Measurements from ENCODE around the gene ABCC3. TPM values are rescaled to one million over a fixed set of nuclear protein-coding genes. Genes with fewer than 3 reads are reported as not detected.

Gene ABCC3
- total RNA-seq, 1 experiment from 2014 or later = 0.56 TPM

DNA sequence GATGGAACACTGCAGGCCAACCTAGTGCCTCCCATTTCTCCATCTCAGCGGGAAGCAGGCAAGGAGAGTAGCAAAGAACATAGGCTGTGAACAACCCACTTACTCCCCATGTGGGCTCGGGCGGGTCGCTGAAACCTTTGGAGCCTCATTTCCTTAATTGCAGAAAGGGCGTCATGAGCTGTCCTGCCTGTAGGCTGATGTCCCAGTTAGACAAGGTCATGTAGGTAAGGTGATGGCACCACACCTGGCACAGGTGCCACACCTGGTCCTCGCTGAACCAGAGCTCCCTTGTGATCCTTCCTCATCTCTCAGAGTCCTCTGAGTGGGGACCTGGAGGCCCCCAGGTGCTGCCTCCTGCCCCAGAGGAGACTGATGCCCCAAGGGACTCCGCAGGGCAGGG is 22.9 kb downstream of the ABCC3 start:
- BruUV-seq (replicated peaks) = no TSS peak
- ChIA-PET POLR2A (ENCODE audit: low non-redundant PET) (no interaction called here), CTCF (no interaction called here)
- no peaks in the 10 kb centered on the region for H3K9me3 ChIP-seq (ENCODE audit: low read depth, low read length, poor library complexity, severe bottlenecking)
- H3K4me1 ChIP-seq (ENCODE audit: insufficient read depth, low read length, poor library complexity, severe bottlenecking) = peaks cover 9% of the 10 kb centered on the region
- no peak for DNase-seq (ENCODE audit: low spot score)
- H3K4me3 ChIP-seq (ENCODE audit: low read depth, low read length, poor library complexity, severe bottlenecking) = no peak overlapping the region
- no peaks in the 10 kb centered on the region for H3K36me3 ChIP-seq (ENCODE audit: insufficient read depth, low read length, poor library complexity, severe bottlenecking)
- no peak for TF ChIP-seq EZH2 (IDR thresholded peaks at IDR 0.05; ENCODE audit: borderline replicate concordance, low read depth, low read length, poor library complexity, severe bottlenecking)
- TF ChIP-seq, protein P1, sequence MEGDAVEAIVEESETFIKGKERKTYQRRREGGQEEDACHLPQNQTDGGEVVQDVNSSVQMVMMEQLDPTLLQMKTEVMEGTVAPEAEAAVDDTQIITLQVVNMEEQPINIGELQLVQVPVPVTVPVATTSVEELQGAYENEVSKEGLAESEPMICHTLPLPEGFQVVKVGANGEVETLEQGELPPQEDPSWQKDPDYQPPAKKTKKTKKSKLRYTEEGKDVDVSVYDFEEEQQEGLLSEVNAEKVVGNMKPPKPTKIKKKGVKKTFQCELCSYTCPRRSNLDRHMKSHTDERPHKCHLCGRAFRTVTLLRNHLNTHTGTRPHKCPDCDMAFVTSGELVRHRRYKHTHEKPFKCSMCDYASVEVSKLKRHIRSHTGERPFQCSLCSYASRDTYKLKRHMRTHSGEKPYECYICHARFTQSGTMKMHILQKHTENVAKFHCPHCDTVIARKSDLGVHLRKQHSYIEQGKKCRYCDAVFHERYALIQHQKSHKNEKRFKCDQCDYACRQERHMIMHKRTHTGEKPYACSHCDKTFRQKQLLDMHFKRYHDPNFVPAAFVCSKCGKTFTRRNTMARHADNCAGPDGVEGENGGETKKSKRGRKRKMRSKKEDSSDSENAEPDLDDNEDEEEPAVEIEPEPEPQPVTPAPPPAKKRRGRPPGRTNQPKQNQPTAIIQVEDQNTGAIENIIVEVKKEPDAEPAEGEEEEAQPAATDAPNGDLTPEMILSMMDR (conservative IDR thresholded peaks at IDR 0.05; ENCODE audit: low read depth, low read length) = no peak
- H3K27ac ChIP-seq (ENCODE audit: low read depth, low read length, poor library complexity, severe bottlenecking) = no peak overlapping the region
- intact Hi-C loops (cut with micrococcal nuclease; ENCODE audit: unreplicated experiment) = no loop called here
- H3K27me3 ChIP-seq (replicated peaks; ENCODE audit: insufficient read depth, low read depth, low read length, poor library complexity) = no peaks in the 10 kb centered on the region

DNA sequence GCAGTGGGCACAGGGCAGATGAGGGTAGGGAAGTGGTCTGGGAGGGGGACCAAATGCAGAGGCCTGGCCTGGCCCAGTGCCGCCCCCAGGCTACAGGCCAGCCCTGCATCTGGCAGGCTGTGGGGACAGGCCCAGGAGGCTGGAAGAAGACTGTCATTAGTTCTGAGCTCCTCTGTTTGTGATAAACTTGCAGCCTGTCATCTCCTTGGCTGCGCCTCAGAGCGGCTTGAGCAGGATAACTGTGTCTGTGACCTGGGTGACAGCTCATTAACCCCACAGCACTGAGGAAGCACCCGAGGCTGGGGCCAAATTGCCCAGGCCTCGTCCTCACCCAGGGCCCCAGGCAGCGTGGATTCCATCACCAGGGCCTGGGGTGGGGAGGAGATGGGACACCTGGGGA is 23.9 kb downstream of the ABCC3 start:
- peaks cover 9% of the 10 kb centered on the region for H3K4me1 ChIP-seq (ENCODE audit: insufficient read depth, low read length, poor library complexity, severe bottlenecking)
- H3K27me3 ChIP-seq (replicated peaks; ENCODE audit: insufficient read depth, low read depth, low read length, poor library complexity) = no peaks in the 10 kb centered on the region
- ChIA-PET POLR2A (ENCODE audit: low non-redundant PET) (no interaction called here), CTCF (no interaction called here)
- no TSS peak for BruUV-seq (replicated peaks)
- no peak overlapping the region for H3K4me3 ChIP-seq (ENCODE audit: low read depth, low read length, poor library complexity, severe bottlenecking)
- no peaks in the 10 kb centered on the region for H3K36me3 ChIP-seq (ENCODE audit: insufficient read depth, low read length, poor library complexity, severe bottlenecking)
- TF ChIP-seq, protein P1 (conservative IDR thresholded peaks at IDR 0.05; ENCODE audit: low read depth, low read length) = no peak
- no peak for TF ChIP-seq EZH2 (IDR thresholded peaks at IDR 0.05; ENCODE audit: borderline replicate concordance, low read depth, low read length, poor library complexity, severe bottlenecking)
- intact Hi-C loops (cut with micrococcal nuclease; ENCODE audit: unreplicated experiment) = no loop called here
- H3K27ac ChIP-seq (ENCODE audit: low read depth, low read length, poor library complexity, severe bottlenecking) = no peak overlapping the region
- no peaks in the 10 kb centered on the region for H3K9me3 ChIP-seq (ENCODE audit: low read depth, low read length, poor library complexity, severe bottlenecking)
- DNase-seq (ENCODE audit: low spot score) = no peak

DNA sequence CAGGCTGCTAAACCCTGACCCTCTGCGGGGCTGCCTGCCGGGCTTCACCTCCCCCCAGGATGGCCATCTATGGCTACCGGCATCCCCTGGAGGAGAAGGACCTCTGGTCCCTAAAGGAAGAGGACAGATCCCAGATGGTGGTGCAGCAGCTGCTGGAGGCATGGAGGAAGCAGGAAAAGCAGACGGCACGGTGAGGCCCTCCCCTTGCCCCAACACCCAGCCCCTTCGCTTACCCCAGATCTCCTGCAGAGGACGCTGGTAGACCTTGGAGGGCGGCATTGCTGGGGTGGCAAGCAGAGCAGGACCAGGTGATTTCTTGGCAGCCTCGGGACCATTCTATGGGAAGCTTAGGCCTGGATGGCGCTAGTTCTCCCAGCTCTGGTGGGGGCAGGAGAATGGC is 24.5 kb downstream of the ABCC3 start:
- ChIA-PET POLR2A (ENCODE audit: low non-redundant PET) (no interaction called here), CTCF (no interaction called here)
- H3K27me3 ChIP-seq (replicated peaks; ENCODE audit: insufficient read depth, low read depth, low read length, poor library complexity) = no peaks in the 10 kb centered on the region
- no peak overlapping the region for H3K27ac ChIP-seq (ENCODE audit: low read depth, low read length, poor library complexity, severe bottlenecking)
- TF ChIP-seq, protein P1 (conservative IDR thresholded peaks at IDR 0.05; ENCODE audit: low read depth, low read length) = no peak
- TF ChIP-seq EZH2 (IDR thresholded peaks at IDR 0.05; ENCODE audit: borderline replicate concordance, low read depth, low read length, poor library complexity, severe bottlenecking) = no peak
- intact Hi-C loops (cut with micrococcal nuclease; ENCODE audit: unreplicated experiment) = no loop called here
- no TSS peak for BruUV-seq (replicated peaks)
- H3K9me3 ChIP-seq (ENCODE audit: low read depth, low read length, poor library complexity, severe bottlenecking) = no peaks in the 10 kb centered on the region
- H3K4me1 ChIP-seq (ENCODE audit: insufficient read depth, low read length, poor library complexity, severe bottlenecking) = peaks cover 9% of the 10 kb centered on the region
- DNase-seq (ENCODE audit: low spot score) = no peak
- no peak overlapping the region for H3K4me3 ChIP-seq (ENCODE audit: low read depth, low read length, poor library complexity, severe bottlenecking)
- no peaks in the 10 kb centered on the region for H3K36me3 ChIP-seq (ENCODE audit: insufficient read depth, low read length, poor library complexity, severe bottlenecking)

Data from A673 (cell line).